Measurements from ENCODE around the gene EIF2D. TPM values are rescaled to one million over a fixed set of nuclear protein-coding genes. Genes with fewer than 3 reads are reported as not detected.

Gene EIF2D
- 100 to 1,000 TPM in 1 of 4 donors, 10 to 100 TPM in 3; 19.1 to 106 (median 54.2) TPM for total RNA-seq

GRCh38 chr1:206612129-206612876 lies at the start of gene EIF2D:
EIF2D (minus strand) TSS chr1:206612465; CDS start chr1:206612342, 123 bp downstream.
- DNase-seq: peak; percentile 92 to 97
- no peaks in the 10 kb centered on the region for H3K36me3 ChIP-seq
- peak within 1 kb of the TSS; percentile 64 to 79 for H3K4me3 ChIP-seq
- TF ChIP-seq POLR2A (IDR thresholded peaks at IDR 0.05): peak; percentile 62 to 64
- peak; percentile 98 to 100 (median 100) for TF ChIP-seq CTCF (IDR thresholded peaks at IDR 0.05)
- intact Hi-C loops (cut with DNase I; ENCODE audit: low total_unique reads): no loop called here
- no peaks in the 10 kb centered on the region for H3K27me3 ChIP-seq
- H3K4me1 ChIP-seq: peaks cover 0 to 6% of the 10 kb centered on the region in 2 donors
- H3K9me3 ChIP-seq: no peaks in the 10 kb centered on the region
- H3K27ac ChIP-seq: peak within 1 kb of the TSS; percentile 82 to 90

GRCh38 chr1:206661161-206661820 lies 49.0 kb upstream of the EIF2D start:
- no peak for TF ChIP-seq POLR2A (IDR thresholded peaks at IDR 0.05)
- no peak for TF ChIP-seq CTCF (IDR thresholded peaks at IDR 0.05)
- no peak overlapping the region for H3K27ac ChIP-seq
- no peaks in the 10 kb centered on the region for H3K9me3 ChIP-seq
- H3K4me3 ChIP-seq: no peak overlapping the region
- peaks cover 0 to 6% of the 10 kb centered on the region in 2 donors for H3K4me1 ChIP-seq
- no peaks in the 10 kb centered on the region for H3K27me3 ChIP-seq
- DNase-seq: no peak
- intact Hi-C loops (cut with DNase I; ENCODE audit: low total_unique reads): loop anchor here (10.0 kb wide), 1 partner anchor 166 kb away; no protein-coding TSS in a partner anchor
- H3K36me3 ChIP-seq: no peaks in the 10 kb centered on the region

GRCh38 chr1:206660136-206660535 lies 47.9 kb upstream of the EIF2D start:
- no peak for DNase-seq
- H3K9me3 ChIP-seq: no peaks in the 10 kb centered on the region
- no peak overlapping the region for H3K4me3 ChIP-seq
- H3K4me1 ChIP-seq: peaks cover 0 to 6% of the 10 kb centered on the region in 2 donors
- intact Hi-C loops (cut with DNase I; ENCODE audit: low total_unique reads): loop anchor here (10.0 kb wide), 1 partner anchor 165 kb away; no protein-coding TSS in a partner anchor
- H3K36me3 ChIP-seq: no peaks in the 10 kb centered on the region
- TF ChIP-seq CTCF (IDR thresholded peaks at IDR 0.05) (no peak), POLR2A (IDR thresholded peaks at IDR 0.05) (no peak)
- H3K27me3 ChIP-seq: no peaks in the 10 kb centered on the region
- H3K27ac ChIP-seq: no peak overlapping the region

GRCh38 chr1:206658981-206659273 lies 46.7 kb upstream of the EIF2D start:
- intact Hi-C loops (cut with DNase I; ENCODE audit: low total_unique reads): no loop called here
- H3K36me3 ChIP-seq: no peaks in the 10 kb centered on the region
- DNase-seq: no peak
- no peaks in the 10 kb centered on the region for H3K27me3 ChIP-seq
- H3K4me3 ChIP-seq: no peak overlapping the region
- peaks cover 0 to 3% of the 10 kb centered on the region in 2 donors for H3K4me1 ChIP-seq
- TF ChIP-seq CTCF (IDR thresholded peaks at IDR 0.05): no peak
- no peak for TF ChIP-seq POLR2A (IDR thresholded peaks at IDR 0.05)
- no peak overlapping the region for H3K27ac ChIP-seq
- H3K9me3 ChIP-seq: no peaks in the 10 kb centered on the region
